Activated naive CD4-positive, alpha-beta T cell treated with anti-CD3 and anti-CD28 coated beads for 36 hours (primary cell): ENCODE results near the gene CENPM. TPM values are rescaled to one million over a fixed set of nuclear protein-coding genes. Genes with fewer than 3 reads are reported as not detected.
A peak's percentile ranks its signal among the peaks of the same experiment; 100 is the strongest.

ENCODE experiments used
- CTCF ChIA-PET: fragments of 350-600 bp; sonication (Branson Sonifier 250); formaldehyde crosslinking; loops from one replicate; lab custom pipeline; 2021; ENCODE audit warnings: antibody characterized with exemption; lab: Charles Lee
- DNase-seq: peaks from one replicate; pipeline ENCODE4 v3.0.0-alpha.2; 2020
- H3K27ac Mint-ChIP-seq: one replicate; pipeline ENCODE4 v1.8.0; 2021; ENCODE audit warnings: mild to moderate bottlenecking, mixed read lengths
- H3K27me3 Mint-ChIP-seq: one replicate; pipeline ENCODE4 v1.8.0; 2021; ENCODE audit warnings: low read depth, mixed read lengths
- H3K36me3 Mint-ChIP-seq: one replicate; pipeline ENCODE4 v1.8.0; 2021; ENCODE audit warnings: low read depth, mixed read lengths
- H3K4me1 Mint-ChIP-seq: one replicate; pipeline ENCODE4 v1.8.0; 2021; ENCODE audit warnings: low read depth, mixed read lengths
- H3K4me3 Mint-ChIP-seq: one replicate; pipeline ENCODE4 v1.8.0; 2021; ENCODE audit warnings: mild to moderate bottlenecking, moderate library complexity, mixed read lengths
- H3K9me3 Mint-ChIP-seq: one replicate; pipeline ENCODE4 v1.8.0; 2021; ENCODE audit warnings: mixed read lengths
- intact Hi-C: fragments of 100-400 bp; cut with micrococcal nuclease; formaldehyde crosslinking; loops from one replicate; pipeline ENCODE4 v1.15.1; 2023
- total RNA-seq, 2 experiments: library from RNA; stranded (reverse); gene quantifications; one replicate each; pipeline ENCODE4 v1.2.3, GENCODE V29; 2021

Gene CENPM
- total RNA-seq, 2 experiments from 2014 or later, result 95.4 to 110 TPM

- peaks cover 29% of the 10 kb centered on the region for H3K27me3 Mint-ChIP-seq
- peaks cover 21% of the 10 kb centered on the region for H3K4me1 Mint-ChIP-seq
- H3K36me3 Mint-ChIP-seq, result peaks cover 10% of the 10 kb centered on the region
- H3K27ac Mint-ChIP-seq, result no peak overlapping the region
- no peak for DNase-seq
- H3K4me3 Mint-ChIP-seq, result no peak overlapping the region
- no peaks in the 10 kb centered on the region for H3K9me3 Mint-ChIP-seq
- intact Hi-C loops, result no loop called here
- CTCF ChIA-PET, result interaction anchor here (1.1 kb wide), 1 partner anchor 87 kb away, joined by 3 read pairs; no protein-coding TSS in a partner anchor
Measured at GRCh38 chr22:41908411-41909309, 38.3 kb downstream of the CENPM start.

GRCh38 chr22:41907436-41908401, 39.2 kb downstream of the CENPM start:
- Mint-ChIP-seq H3K4me3 (no peak overlapping the region), H3K27ac (no peak overlapping the region), H3K9me3 (no peaks in the 10 kb centered on the region), H3K27me3 (peaks cover 21% of the 10 kb centered on the region), H3K4me1 (peaks cover 16% of the 10 kb centered on the region), H3K36me3 (peaks cover 13% of the 10 kb centered on the region)
- CTCF ChIA-PET, result interaction anchor here (0.6 to 1.1 kb wide), 2 partner anchors 51 to 86 kb away, joined by 3 read pairs; no protein-coding TSS in a partner anchor
- DNase-seq, result no peak
- intact Hi-C loops, result no loop called here

- no peak overlapping the region for H3K27ac Mint-ChIP-seq
- H3K4me3 Mint-ChIP-seq, result no peak overlapping the region
- no peaks in the 10 kb centered on the region for H3K9me3 Mint-ChIP-seq
- DNase-seq, result no peak
- peaks cover 17% of the 10 kb centered on the region for H3K36me3 Mint-ChIP-seq
- H3K4me1 Mint-ChIP-seq, result peaks cover 16% of the 10 kb centered on the region
- H3K27me3 Mint-ChIP-seq, result peaks cover 12% of the 10 kb centered on the region
- intact Hi-C loops, result no loop called here
- CTCF ChIA-PET, result interaction anchor here (0.6 kb wide), 1 partner anchor 51 kb away, joined by 3 read pairs; no protein-coding TSS in a partner anchor
Measured at GRCh38 chr22:41906822-41907221, 40.1 kb downstream of the CENPM start.

DNA sequence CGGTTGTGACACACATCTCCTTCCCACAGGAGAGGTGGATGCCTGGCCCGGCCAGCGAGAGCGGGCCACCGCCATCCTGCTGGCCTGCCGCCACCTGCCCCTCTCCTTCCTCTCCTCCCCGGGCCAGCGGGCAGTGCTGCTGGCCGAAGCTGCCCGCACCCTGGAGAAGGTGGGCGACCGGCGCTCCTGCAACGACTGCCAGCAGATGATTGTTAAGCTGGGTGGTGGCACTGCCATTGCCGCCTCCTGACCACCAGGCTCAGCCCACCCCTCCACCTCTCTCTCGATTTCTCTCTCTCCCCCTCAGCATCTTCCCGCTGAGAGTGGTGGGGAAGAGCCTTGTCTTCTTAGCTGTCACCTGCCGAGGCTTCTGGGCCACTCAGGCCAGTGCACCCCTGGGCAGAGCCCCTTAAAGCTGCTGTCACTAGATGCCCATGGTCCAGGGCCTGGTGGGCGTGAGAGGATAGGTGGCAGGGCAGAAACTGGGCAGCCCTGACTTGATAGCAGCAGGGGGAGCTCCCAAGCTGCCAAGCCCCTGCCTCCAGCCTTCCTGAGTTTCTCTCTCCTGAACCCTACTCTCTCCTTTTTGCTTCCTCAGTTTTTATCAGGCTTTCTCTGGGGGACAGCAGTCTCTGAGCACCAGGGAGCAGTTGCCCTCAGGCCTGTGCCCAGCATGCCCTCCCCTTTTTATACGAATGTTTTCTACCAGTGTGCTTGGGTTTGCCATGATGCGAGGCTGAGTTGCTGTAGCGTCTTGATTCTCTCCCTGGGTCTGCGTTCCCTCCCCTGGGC, 41.3 kb downstream of the CENPM start:
- Mint-ChIP-seq H3K4me1 (peaks cover 10% of the 10 kb centered on the region), H3K27me3 (peaks cover 5% of the 10 kb centered on the region), H3K27ac (peak overlapping the region; percentile 63), H3K4me3 (no peak overlapping the region), H3K9me3 (no peaks in the 10 kb centered on the region), H3K36me3 (peaks cover 19% of the 10 kb centered on the region)
- no peak for DNase-seq
- intact Hi-C loops, result no loop called here
- CTCF ChIA-PET, result no interaction called here

- Mint-ChIP-seq H3K4me3 (no peak overlapping the region), H3K27me3 (peaks cover 4% of the 10 kb centered on the region), H3K9me3 (no peaks in the 10 kb centered on the region), H3K27ac (no peak overlapping the region), H3K4me1 (peaks cover 10% of the 10 kb centered on the region), H3K36me3 (peaks cover 24% of the 10 kb centered on the region)
- CTCF ChIA-PET, result no interaction called here
- intact Hi-C loops, result no loop called here
- DNase-seq, result no peak
Measured at GRCh38 chr22:41904450-41905410, 42.2 kb downstream of the CENPM start.

GRCh38 chr22:41902932-41903421, 44.0 kb downstream of the CENPM start:
- H3K4me1 Mint-ChIP-seq, result no peaks in the 10 kb centered on the region
- CTCF ChIA-PET, result no interaction called here
- H3K4me3 Mint-ChIP-seq, result no peak overlapping the region

DNA sequence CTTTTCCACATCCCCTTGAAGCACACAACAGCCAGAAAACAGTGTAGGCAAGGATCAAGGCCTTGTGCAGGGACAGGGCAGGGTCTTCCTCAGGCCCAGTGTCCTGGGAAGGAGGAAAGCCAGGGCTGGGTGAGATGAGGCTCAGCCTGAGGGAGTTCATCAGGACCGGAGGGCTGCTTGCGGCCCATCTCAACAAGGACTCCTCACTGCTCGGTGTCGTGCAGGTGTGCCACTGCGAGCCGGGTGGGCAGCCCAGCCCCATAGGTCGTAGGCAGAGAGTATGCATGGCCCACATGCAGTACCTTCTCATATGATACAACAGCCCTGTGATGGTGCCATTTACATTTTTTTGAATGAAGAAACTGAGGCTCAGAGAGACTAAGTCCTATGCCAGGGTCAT, 44.9 kb downstream of the CENPM start:
- no peak overlapping the region for H3K4me3 Mint-ChIP-seq
- no peaks in the 10 kb centered on the region for H3K9me3 Mint-ChIP-seq
- peak overlapping the region; percentile 47 for H3K27ac Mint-ChIP-seq
- H3K36me3 Mint-ChIP-seq, result peaks cover 34% of the 10 kb centered on the region
- no peaks in the 10 kb centered on the region for H3K4me1 Mint-ChIP-seq
- DNase-seq, result no peak
- CTCF ChIA-PET, result no interaction called here
- intact Hi-C loops, result no loop called here
- H3K27me3 Mint-ChIP-seq, result no peaks in the 10 kb centered on the region

More at GRCh38 chr22:41902932-41903421, 44.0 kb downstream of the CENPM start:
- no peak for DNase-seq
- H3K9me3 Mint-ChIP-seq, result no peaks in the 10 kb centered on the region
- no peaks in the 10 kb centered on the region for H3K27me3 Mint-ChIP-seq
- no peak overlapping the region for H3K27ac Mint-ChIP-seq
- intact Hi-C loops, result no loop called here
- peaks cover 31% of the 10 kb centered on the region for H3K36me3 Mint-ChIP-seq

DNA sequence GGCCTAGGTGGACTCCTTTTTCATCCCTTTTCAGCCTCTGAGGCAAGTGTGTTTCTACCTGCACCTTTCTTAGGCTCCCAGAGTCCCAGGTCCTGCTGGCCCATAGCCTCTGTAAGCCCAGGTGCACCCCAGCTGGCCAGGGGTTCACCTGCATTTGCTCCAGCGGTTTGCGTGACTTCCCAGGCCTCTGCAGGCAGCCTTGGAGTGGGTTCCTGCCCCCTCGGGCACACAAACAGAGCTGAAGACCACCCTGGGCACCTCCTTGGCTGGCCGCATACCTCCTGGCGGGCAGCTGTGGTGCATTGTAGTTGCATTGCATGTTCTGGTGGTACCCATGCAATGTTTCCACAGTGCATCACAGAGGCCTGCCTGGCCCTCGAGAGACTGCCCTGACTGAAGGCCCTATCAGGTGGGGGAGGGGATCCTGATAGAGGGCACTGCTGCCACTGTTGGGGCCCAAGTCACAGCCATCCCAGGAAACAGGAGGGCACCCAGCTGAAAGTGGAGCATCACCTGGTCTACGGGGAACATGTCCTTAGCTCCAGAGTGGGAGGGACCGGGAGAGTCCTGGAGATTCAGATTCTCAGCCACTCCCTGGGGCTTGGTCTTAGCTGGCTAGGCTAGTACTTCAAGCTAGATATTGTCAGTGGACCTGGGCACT, 46.2 kb downstream of the CENPM start:
- H3K36me3 Mint-ChIP-seq, result peaks cover 40% of the 10 kb centered on the region
- CTCF ChIA-PET, result no interaction called here
- no peaks in the 10 kb centered on the region for H3K27me3 Mint-ChIP-seq
- DNase-seq, result no peak
- no peaks in the 10 kb centered on the region for H3K9me3 Mint-ChIP-seq
- no peak overlapping the region for H3K27ac Mint-ChIP-seq
- no peak overlapping the region for H3K4me3 Mint-ChIP-seq
- intact Hi-C loops, result no loop called here
- no peaks in the 10 kb centered on the region for H3K4me1 Mint-ChIP-seq

GRCh38 chr22:41899992-41900651, 46.8 kb downstream of the CENPM start:
- H3K27me3 Mint-ChIP-seq, result no peaks in the 10 kb centered on the region
- no peak overlapping the region for H3K27ac Mint-ChIP-seq

GRCh38 chr22:41899110-41899509, 47.8 kb downstream of the CENPM start:
- Mint-ChIP-seq H3K4me1 (no peaks in the 10 kb centered on the region), H3K4me3 (no peak overlapping the region), H3K27ac (no peak overlapping the region), H3K36me3 (peaks cover 40% of the 10 kb centered on the region), H3K27me3 (no peaks in the 10 kb centered on the region), H3K9me3 (no peaks in the 10 kb centered on the region)
- intact Hi-C loops, result no loop called here
- CTCF ChIA-PET, result no interaction called here
- no peak for DNase-seq

More at GRCh38 chr22:41899992-41900651, 46.8 kb downstream of the CENPM start:
- Mint-ChIP-seq H3K4me3 (no peak overlapping the region), H3K9me3 (no peaks in the 10 kb centered on the region), H3K4me1 (no peaks in the 10 kb centered on the region), H3K36me3 (peaks cover 37% of the 10 kb centered on the region)
- DNase-seq, result no peak
- intact Hi-C loops, result no loop called here
- CTCF ChIA-PET, result no interaction called here
